Cortex of kidney (tissue), 1 donor: ENCODE data around the gene NACA.
A peak's percentile ranks its signal among the peaks of the same experiment; 100 is the strongest.
"Not testable (repeated sequence)": the region's sequence is repeated elsewhere in the genome, so short reads cannot be mapped to it uniquely, and the experiment has no call there.

ENCODE experiments used
- DNase-seq: peaks from one replicate; lab custom pipeline; 2025; lab: John Stamatoyannopoulos, UW

NACA gene

DNA sequence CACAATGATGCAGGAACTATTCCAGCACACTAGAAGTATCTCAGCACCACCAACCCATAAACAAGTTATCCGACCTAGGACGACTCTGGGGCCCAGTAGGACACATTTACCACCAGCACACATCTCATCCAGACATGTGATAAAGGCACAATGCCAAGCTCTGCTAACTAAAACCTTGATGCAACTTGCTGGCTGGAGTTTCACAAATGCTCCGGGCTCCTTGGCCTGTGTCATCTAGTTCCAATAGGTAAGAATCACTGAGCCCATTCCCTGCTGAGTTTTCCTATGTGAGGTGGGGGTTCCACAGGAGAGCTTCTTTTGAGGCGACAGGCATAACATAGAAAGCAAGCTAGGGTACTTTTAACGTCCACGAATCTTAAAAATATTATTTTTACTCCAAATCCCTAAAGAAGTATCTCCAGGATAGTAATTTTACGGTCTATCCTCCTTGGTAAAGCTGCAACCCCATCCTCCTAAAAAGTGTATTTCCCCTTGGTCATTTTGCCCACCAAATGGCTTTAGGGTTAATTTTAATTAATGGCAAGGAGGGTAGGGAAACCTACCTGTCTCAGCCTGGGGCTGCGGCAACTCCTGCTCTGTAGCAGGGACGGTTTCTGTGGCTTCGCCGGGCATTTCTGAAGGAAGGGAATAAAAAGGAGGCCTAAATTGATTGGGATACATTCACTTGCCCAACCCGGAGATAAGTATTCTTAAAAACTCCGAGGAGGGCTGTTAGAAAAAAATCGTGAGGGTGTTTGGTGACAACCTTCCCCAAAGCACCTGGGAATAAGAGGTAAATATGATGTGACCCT lies 1.0 kb downstream of the NACA start:
- no peak for DNase-seq

DNA sequence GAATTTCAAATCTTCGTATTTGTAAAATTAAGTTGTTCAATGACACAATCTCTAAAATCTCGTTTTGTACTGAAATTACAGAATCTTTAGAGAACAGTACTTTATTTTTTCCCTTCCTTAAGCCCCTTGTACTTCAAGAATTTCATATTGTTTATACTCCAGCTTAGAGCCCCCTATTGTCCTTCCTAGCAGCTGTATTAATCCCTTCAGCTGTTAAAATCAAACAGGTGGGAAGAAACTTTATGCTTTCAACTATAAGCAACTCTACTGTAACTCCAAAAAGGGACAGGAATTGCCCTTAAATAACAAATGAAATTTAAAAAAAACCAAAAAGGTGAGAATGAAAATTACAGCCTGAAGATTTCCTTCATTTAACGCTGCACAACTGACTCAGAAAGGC lies 1.7 kb downstream of the NACA start:
- DNase-seq: no peak

DNA sequence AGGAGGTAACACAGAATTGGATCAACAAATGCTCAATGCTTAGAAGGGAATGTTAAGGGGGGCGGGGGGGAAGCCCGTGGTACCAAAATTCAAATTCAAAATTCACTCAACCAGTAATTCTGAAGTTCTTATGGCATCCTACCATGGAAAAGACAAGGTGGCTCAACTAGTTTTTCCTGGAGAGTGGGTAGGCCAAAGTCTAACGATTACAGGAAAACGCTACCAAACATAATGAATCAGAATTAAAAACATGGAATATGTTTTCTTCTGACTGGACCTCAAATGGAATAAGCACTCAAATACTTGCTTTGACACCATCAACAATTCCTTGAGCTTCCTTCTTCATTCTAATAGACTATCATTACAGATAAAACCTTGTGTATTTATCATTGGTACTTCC lies 2.3 kb downstream of the NACA start:
- no peak for DNase-seq

DNA sequence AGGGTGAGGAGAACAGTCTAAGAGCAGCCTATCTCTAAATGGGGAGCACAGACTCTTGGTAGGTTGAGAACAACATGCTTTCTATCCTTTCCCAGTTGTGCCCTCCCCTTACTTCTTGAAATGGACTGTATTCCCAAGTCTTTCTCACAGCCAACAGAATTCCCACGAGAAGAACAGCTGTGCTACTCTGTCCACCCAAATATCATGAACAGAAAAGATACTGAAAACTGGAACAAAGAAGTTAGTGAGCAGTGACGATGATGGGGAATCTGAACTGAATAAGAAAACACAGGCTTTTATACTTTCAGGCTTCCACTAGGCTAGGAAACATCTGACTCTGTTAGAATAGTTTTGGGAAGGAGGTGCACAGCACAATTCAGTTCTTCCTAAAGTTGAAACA lies 3.4 kb downstream of the NACA start:
- no peak for DNase-seq

DNA sequence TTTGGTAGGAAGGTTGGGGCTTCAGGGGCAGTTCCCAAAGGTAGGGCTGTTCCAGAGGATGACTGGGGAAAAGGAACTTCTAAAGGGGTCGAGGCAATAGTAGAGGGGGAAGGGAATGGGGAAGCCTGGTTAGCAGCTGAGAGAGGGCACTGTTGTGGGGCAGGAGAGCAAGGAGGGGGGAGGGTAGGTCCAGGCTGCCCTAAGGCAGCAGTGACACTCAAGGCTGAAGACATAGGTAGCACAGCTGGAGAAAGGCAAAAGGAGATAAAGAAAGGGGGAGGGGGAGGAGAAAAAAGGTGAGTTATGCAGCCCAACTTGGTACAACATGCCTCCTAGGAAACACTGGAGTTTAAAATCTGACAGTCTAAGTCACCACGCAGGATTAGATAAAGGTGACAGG lies 3.9 kb downstream of the NACA start:
- no peak for DNase-seq

DNA sequence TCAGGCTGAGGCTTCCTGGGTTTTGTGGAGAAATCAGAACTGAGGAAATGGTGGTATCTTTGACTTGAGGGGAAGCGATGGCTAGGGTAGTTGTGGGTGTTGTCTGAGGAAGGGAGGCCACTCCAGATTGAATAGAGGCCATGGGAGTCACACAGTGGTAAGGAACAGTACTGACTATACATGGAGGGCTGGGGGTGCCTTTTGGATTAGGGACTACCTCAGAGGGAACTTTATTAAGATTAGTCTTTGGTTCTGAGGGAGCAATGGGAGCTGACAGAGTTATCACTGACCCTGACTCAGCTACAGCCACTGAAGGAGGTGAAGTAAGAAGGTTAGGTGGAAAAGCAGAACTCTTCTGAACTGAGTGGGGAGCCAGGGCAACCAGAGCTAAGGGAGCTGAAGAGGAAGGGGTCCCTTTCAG lies 4.4 kb downstream of the NACA start:
- DNase-seq: no peak

DNA sequence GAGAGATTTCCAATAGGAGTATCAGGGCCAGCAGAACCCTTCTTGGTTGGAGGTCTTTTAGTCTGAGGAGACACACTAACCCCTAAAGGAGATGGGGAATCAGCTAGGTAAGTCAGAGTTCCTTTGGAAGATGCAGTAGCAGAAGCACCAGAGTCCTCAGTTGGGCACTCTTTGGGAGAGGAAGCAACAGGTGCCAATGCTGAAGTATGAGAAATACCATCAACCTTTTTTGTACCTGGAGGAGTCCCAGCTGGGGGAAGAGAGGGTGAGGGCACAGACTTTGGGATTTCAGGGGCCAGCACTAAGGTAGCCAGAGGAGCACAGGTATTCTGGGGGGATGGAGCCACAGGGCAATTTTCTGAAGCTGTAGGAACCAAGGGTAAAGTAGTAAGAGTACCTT lies 6.0 kb downstream of the NACA start:
- DNase-seq: no peak

DNA sequence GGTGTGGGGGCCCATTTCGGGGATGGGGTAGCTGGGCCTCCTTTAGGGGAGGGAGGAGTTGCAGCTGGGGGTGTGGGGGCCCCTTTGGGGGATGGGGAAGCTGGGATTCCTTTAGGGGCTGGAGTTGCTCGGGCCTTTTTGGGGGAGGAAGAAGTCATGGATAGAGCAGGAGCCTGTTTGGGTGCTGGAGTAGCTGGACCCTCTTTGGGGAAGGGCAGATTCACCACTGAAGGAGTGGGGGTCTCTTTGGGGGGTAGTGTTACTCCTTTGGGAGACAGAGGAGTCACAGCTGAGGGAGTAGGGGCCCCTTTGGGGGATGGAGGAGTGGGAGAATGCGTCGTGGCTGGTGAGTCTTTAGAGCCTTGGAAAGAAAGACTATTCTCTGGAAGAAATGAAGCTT lies 6.5 kb downstream of the NACA start:
- no peak for DNase-seq

DNA sequence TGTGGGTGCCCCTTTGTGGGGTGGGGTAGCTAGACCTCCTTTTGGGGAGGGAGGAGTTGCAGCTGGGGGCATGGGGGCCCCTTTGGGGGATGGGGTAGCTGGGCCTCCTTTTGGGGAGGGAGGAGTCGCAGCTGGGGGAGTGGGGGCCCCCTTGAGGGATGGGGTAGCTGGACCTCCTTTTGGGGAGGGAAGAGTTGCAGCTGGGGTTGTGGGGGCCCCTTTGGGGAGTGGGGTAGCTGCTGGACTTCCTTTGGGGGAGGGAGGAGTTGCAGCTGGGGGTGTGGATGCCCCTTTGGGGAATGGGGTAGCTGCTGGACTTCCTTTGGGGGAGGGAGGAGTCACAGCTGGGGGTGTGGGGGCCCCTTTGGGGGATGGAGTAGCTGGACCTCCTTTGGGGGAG lies 7.0 kb downstream of the NACA start:
- no peak for DNase-seq

DNA sequence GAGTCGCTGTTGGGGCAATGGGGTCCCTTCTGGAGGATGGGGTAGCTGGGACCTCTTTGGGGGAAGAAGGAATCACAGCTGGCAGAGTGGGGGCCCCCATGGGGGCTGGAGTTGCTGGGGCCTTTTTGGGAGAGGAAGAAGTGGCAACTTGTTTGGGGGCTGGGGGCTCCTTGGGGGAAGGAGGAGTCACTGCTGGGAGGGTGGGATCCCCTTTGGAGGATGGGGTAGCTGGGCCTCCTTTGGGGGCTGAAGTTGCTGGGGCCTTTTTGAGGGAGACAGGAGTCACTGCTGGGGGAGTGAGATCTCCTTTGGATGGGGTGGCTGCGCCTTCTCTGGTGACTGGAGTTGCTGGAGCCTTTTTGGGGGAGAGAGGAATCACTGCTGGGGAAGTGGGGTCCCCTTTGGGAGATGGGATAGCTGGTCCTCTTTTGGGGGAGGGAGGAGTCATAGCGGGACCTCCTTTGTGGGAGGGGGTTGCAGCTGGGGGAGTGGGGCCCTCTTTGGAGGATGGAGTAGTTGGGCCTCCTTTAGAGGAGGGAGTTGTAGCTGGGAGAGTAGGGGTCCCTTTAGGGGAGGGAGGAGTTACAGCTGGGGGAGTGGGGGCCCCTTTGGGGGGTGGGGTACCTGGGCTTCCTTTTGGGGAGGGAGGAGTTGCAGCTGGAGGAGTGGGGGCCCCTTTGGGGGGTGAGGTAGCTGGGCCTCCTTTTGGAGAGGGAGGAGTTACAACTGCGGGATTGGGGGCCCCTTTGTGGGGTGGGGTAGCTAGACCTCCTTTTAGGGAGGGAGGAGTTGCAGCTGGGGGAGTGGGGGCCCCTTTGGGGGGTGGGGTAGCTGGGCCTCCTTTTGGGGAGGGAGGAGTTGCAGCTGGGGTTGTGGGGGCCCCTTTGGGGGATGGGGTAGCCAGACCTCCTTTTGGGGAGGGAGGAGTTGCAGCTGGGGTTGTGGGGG lies 7.9 kb downstream of the NACA start:
- DNase-seq: no peak

DNA sequence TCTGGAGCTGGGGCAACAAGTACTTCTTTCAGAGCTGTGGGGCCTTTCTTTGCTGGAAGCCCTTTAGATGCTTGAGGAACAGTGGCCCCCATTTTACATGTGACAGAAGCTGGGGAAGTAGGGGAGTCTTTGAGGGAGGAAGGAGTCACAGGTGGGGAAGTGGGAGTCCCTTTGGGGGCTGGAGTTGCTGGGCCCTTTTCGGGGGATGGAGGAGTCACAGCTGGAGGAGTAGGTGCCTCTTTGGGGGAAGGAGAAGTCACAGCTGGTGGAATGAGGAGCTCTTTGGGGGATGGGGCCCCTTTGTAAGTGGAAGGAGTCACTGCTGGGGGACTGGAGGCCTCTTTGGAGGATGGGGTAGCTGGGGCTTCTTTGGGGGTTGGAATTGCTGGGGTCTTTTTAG lies 8.6 kb downstream of the NACA start:
- no peak for DNase-seq

DNA sequence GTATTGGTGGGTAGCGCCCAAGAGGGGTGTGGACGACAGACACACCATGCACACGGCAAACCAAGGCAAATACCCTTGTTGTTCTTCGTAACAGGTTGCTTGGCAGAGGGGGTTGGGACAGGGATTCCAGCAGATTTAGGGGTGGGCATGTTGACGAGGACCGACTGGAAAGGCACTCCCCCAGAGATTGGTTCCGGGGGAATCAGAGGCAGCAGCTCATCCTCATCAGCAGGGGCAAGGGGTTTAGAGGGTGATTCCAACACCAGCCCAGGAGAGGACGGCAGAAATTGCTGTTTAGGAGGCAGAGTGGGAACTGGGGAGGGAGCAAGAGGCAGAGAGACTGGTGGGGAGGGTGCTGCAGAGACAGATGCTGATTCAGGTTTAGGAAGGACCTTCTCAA lies 9.3 kb downstream of the NACA start:
- DNase-seq: no peak

DNA sequence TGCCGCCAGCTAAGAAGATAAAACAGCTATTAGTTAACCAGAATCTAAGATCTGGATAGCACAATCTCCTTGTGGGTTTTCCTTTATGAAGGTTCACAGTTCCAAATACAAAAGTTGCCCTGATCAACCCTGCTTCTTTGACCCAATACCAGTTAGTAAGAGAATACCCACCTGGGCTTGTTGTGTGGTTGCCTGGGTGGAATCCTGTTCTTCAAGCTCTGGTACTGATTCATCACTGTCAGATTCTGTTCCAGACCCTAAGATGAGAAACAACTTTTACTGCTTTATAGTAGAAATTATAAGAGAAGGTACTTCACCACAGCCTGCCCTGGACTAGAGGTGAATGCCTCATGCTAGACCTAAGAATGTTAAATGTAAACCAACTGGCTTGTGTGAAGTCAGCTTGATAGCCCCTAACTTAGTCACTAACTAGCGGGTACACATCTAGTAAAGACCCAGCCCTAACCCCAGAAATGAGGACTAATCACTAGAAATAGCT lies 10.6 kb downstream of the NACA start:
- DNase-seq: no peak

DNA sequence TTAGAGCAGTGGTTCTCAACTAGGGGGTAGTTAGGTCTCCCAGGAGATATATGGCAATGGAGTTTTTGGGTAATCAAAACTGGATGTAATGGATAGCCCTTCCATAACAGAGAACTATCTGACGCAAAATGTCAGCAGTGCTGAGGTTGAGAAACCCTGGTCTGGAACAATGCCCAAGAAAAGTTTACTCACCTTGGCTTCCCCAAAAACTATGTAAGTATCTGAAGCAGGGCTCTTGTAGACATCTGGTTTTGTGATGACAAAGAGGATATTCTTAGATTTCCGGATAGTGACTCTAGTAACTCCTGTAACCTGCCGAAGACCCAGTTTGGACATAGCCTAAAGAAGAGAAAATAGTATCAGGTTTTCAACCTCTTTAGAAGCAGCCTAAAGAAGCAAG lies 11.8 kb downstream of the NACA start:
- no peak for DNase-seq

DNA sequence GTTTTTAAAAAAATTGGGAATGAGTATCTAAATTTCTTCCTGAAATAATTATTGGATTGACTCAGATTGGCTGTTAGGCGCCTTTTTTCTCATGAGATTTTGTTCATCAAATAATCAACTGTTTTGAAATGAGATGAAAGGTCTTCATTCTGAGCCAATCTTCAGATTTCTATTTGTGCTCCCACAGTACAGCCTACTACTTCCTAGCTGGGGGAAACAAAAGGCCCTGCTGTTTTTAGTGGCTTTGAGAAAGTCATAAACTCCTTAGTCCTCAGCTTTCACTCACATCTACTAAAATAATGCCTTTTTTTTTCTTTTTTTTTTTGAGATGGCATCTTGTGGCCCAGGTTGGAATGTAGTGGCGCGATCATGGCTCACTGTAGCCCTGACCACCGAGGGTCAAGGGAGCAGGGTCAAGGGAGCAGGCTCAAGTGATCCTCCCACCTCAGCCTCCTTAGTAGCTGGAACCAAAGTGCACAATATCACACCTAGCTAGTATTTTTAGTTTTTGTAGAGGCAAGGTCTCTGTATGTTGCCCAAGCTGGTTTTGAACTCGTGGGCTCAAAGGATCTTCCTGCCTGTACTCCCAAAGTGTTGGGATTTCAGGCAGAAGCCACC lies 15.2 kb downstream of the NACA start:
- DNase-seq: no peak

DNA sequence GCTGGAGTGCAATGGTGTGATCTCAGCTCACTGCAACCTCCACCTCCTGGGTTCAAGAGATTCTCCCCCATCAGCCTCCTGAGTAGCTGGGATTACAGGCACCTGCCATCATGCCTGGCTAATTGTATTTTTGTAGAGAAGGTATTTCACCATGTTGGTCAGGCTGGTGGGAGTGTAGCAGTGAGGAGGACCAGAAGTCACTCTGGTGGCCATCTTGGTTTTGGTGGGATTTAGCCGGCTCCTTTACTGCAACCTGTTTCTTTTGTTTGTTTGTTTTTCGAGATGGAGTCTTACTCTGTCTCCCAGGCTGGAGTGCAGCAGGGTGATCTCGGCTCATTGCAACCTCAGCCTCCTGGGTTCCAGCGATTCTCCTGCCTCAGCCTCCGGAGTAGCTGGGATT lies 20.6 kb downstream of the NACA start:
- not testable (repeated sequence) for DNase-seq

DNA sequence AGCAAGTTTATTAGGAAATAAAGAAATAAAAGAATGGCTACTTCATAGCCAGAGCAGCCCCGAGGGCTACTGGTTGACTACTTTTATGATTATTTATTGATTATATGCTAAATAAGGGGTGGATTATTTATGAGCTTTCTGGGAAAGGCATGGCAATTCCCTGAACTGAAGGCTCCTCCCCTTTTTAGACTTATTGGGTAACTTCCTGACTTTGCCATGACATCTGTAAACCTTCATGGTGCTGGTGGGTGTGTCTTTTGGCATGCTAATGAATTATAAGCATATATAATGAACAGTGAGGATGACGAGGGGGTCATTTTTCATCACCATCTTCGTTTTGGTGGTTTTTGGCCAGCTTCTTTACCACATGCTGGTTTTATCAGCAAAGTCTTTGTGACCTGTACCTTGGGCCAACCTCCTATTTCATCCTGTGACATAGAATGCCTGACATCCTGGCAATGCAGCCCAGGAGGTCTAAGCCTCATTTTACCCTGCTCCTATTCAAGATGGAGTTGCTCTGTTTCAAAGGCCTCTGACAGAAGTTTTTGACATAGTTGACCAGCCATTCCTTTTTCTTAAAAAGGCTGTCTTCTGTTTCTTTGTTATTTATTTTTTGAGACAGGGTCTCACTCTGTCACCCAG lies 26.0 kb downstream of the NACA start:
- DNase-seq: no peak

DNA sequence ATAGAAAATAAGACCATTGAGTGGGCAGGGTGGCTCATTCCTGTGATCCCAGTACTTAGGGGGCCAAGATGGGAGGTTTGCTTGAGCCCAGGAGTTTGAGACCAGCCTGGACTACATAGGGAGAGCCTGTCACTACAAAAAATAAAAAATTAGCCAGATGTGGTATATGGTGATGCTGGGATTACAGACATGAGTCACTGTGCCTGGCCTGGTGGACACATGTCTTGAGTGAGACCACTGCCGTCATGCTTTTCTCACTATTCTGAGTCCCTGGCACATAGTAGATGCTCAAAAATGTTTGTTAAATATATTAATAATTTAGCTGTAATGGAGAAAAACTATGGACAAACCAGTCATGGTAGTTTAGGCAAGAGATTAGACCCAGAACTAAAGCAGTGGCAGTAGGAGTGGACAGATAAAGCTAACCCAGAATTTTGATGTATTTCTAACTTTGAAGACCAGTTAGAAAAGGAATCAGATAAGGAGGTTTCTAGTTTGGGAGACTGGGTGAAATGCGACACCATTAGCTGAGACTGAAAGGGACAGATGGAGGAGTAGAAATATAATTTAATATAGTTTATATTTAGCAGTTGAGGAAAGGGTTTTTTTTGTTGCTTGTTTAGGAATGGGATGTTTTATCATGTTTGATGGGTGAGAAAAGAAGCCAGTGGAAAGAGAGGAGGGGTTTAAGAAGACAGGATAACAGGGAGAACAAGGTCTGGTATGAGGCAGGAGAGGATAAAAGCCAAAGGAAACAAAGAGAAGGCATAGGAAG lies 29.6 kb downstream of the NACA start:
- no peak for DNase-seq

DNA sequence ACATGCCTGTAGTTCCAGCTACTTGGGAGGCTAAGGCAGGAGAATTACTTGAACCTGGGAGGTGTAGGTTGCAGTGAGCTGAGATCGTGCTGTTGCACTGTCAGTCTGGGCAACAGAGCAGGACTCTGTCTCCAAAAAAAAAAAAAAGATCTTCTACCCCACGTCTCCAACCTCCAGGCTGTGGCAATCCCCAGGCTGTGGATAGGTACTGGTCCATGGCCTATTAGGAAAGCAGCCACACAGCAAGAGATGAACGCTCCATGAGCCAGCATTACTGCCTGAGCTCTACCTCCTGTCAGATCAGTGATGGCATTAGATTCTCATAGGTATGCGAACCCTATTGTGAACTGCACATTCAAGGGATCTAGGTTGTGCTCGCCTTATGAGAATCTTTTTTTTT lies 30.9 kb downstream of the NACA start:
- DNase-seq: no peak

DNA sequence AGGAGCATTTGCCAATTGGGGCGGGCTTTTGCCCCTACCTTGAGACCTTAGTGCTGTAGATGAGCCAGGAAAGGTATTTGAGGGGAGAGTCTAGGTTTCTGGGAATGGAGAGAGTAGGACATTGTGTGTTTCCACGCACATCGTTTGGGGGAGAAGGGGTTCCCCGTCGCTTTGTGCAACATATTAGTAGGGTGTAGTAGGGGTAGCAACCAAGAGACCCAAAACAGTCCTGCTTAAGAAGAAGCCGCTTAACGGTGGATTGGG lies 36.3 kb downstream of the NACA start:
- no peak for DNase-seq

DNA sequence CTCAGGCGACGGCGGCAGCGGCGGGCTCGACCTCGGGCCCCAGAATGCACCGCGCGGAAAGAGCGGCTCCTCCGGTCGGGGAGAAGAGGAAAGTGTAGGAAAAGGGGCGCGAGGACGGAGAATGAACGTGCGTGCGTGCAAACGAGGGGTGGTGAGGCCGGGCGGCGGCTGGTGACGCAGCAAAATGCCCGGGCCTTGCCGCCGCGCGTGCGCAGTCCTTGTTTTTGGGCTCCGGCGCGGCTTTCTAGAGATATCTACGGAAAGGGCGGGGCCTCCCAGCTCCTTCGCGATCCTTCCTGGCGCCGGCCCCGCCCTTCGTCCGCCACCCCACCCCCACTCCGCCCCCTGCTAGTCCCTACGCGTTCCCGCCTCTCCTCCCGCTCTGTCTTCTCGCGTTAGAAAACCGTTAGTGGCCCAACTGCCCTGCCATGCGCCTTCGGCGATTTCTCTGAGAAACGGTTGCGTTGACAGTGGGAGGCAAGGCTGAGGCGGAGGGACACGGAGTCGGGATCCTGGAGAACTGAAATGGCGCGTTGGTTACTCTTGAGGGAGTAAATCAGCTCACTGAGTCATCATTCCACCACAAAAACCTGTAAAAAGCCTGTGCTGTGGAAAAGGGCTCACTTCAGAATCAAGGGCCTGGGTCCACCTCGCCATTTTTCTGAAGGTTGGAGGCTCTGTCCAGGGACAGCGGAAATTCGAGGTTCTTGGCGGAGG lies 36.8 kb downstream of the NACA start, which contains the start of gene PTGES3:
TSS of gene PTGES3 (minus strand) at position 156 of the 717 bp plus-strand sequence. CDS start 285 bp downstream, outside the sequence.
- peak; percentile 48 for DNase-seq
